OCI-LY7 (cell line): ENCODE results near the gene EPS8L1. TPM values are rescaled to one million over a fixed set of nuclear protein-coding genes. Genes with fewer than 3 reads are reported as not detected.

Source experiments
- BruUV-seq: library from RNA; stranded (reverse); fragments of 400-500 nt; replicated peaks from 2 replicates; lab custom pipeline; 2021; lab: Mats Ljungman, UMichigan
- CTCF ChIA-PET: fragments of 300-600 bp; sonication (Branson Sonifier 250); formaldehyde crosslinking; loops from one replicate; lab custom pipeline; 2022; ENCODE audit warnings: antibody characterized with exemption; ENCODE audit not compliant: unreplicated experiment; lab: Charles Lee
- POLR2A ChIA-PET: fragments of 300-600 bp; sonication (Branson Sonifier 250); formaldehyde crosslinking; loops from one replicate; lab custom pipeline; 2022; ENCODE audit warnings: antibody characterized with exemption; lab: Charles Lee
- DNase-seq: peaks from one replicate; pipeline ENCODE4 v3.0.0-alpha.2; 2015; ENCODE audit warnings: low spot score
- H2AFZ ChIP-seq: fragments of 200-600 bp; sonication (generic), shearing (Covaris generic); 2 replicates; pipeline ENCODE4 v1.6.1; 2014; ENCODE audit warnings: mild to moderate bottlenecking, antibody characterized with exemption, low read length, moderate library complexity
- H3K27ac ChIP-seq: fragments of 200-600 bp; sonication (generic); 2 replicates; pipeline ENCODE4 v1.5.1; 2014; ENCODE audit warnings: mixed run types, low read depth, mild to moderate bottlenecking, moderate library complexity, low read length, inconsistent platforms; ENCODE audit not compliant: poor library complexity, severe bottlenecking
- H3K36me3 ChIP-seq: fragments of 200-600 bp; sonication (generic); 2 replicates; pipeline ENCODE4 v1.6.1; 2014; ENCODE audit warnings: mild to moderate bottlenecking, antibody characterized with exemption, low read length, moderate library complexity, mixed read lengths; ENCODE audit not compliant: insufficient read depth
- H3K4me1 ChIP-seq: fragments of 200-600 bp; sonication (generic); 2 replicates; pipeline ENCODE4 v1.5.1; 2014; ENCODE audit warnings: mild to moderate bottlenecking, low read length; ENCODE audit not compliant: insufficient read depth, poor library complexity, severe bottlenecking
- H3K4me2 ChIP-seq: fragments of 200-600 bp; sonication (generic); 2 replicates; pipeline ENCODE4 v1.6.1; 2014; ENCODE audit warnings: mild to moderate bottlenecking, low read length
- H3K4me3 ChIP-seq: fragments of 200-600 bp; sonication (generic); 2 replicates; pipeline ENCODE4 v1.5.1; 2014; ENCODE audit warnings: mild to moderate bottlenecking, low read depth, low read length; ENCODE audit not compliant: poor library complexity, severe bottlenecking
- H3K79me2 ChIP-seq: fragments of 200-600 bp; sonication (generic); 2 replicates; pipeline ENCODE4 v1.6.1; 2016; ENCODE audit warnings: low read depth, mild to moderate bottlenecking, low read length, moderate library complexity, mixed read lengths; ENCODE audit not compliant: insufficient read depth
- H3K9me2 ChIP-seq: fragments of 200-600 bp; sonication (generic); 2 replicates; pipeline ENCODE4 v1.6.1; 2016; ENCODE audit warnings: mild to moderate bottlenecking, low read length, mixed read lengths; ENCODE audit not compliant: insufficient read depth
- H3K9me3 ChIP-seq: fragments of 200-600 bp; sonication (generic); 2 replicates; pipeline ENCODE4 v1.6.1; 2014; ENCODE audit warnings: mild to moderate bottlenecking, mixed run types, low read length, mixed read lengths
- H4K20me1 ChIP-seq: fragments of 200-600 bp; sonication (generic); 2 replicates; pipeline ENCODE4 v1.6.1; 2014; ENCODE audit warnings: mild to moderate bottlenecking, antibody characterized with exemption, low read length, moderate library complexity, mixed read lengths; ENCODE audit not compliant: insufficient read depth
- EZH2phosphoT487 ChIP-seq: fragments of 200-600 bp; sonication (generic); IDR thresholded peaks from 2 replicates; pipeline ENCODE4 v1.6.1; 2018; ENCODE audit warnings: low read depth, borderline replicate concordance, mild to moderate bottlenecking, mixed run types, antibody characterized with exemption, low read length, moderate library complexity, mixed read lengths
- intact Hi-C: fragments of 100-400 bp; cut with micrococcal nuclease; formaldehyde crosslinking; loops from one replicate; pipeline ENCODE4 v1.10.0; 2022; ENCODE audit not compliant: unreplicated experiment
- total RNA-seq, 2 experiments: library from RNA; depleted of rRNA in 1 of 2; stranded (reverse); fragments of >200 nt in 1 of 2; shearing (Covaris generic) in 1 of 2; gene quantifications; 2 replicates each; pipeline ENCODE4 v1.2.3, GENCODE V29; 2014 to 2022
- TF ChIP-seq, protein P1 (sequence below): fragments of 200-600 bp; sonication (generic); conservative IDR thresholded peaks from 2 replicates; pipeline ENCODE4 v1.5.1; 2014; ENCODE audit warnings: mild to moderate bottlenecking, antibody characterized with exemption, low read length, moderate library complexity, mixed read lengths

The EPS8L1 gene
- total RNA-seq, 2 experiments from 2014 or later = 11.1 to 12.5 TPM

DNA sequence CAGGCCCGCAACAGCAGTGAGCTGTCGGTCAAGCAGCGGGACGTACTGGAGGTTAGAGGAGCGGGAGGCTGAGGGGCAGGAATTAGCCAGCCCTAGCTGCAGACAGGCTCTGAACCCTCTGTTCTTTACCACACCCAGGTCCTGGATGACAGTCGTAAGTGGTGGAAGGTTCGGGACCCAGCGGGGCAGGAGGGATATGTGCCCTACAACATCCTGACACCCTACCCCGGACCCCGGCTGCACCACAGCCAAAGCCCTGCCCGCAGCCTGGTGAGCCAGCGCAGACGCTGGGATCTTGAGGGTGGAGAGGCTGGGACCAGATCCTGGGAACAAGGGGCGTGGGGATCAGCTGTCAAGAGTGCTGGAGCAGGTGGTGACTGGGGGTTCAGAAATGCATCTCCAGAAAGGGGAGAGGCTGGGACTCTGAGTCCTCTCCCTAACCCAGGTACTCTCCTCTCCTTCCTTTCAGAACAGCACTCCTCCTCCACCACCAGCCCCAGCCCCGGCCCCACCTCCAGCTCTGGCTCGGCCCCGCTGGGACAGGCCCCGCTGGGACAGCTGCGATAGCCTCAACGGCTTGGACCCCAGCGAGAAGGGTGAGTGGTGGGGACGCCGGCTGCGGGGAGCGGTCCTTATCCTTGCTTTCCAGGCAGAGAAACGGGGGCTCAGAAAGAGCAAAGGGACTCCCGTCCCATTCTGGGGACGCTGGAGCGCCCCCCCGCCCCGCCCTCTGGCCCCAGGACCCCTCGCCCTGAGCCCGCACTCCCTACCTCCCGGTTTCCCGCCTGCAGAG lies 10.4 kb downstream of the EPS8L1 start:
- Histone ChIP-seq H2AFZ (no peak overlapping the region), H3K4me3 (no peak overlapping the region), H3K79me2 (no peaks in the 10 kb centered on the region), H3K36me3 (peaks cover 44% of the 10 kb centered on the region), H3K9me3 (no peaks in the 10 kb centered on the region), H3K9me2 (no peaks in the 10 kb centered on the region), H3K4me2 (no peak overlapping the region), H3K4me1 (peaks cover 8% of the 10 kb centered on the region), H4K20me1 (no peaks in the 10 kb centered on the region), H3K27ac (no peak overlapping the region)
- intact Hi-C loops = no loop called here
- no TSS peak for BruUV-seq
- CTCF ChIA-PET = no interaction called here
- POLR2A ChIA-PET = no interaction called here
- TF ChIP-seq EZH2phosphoT487 = no peak
- TF ChIP-seq, protein P1, sequence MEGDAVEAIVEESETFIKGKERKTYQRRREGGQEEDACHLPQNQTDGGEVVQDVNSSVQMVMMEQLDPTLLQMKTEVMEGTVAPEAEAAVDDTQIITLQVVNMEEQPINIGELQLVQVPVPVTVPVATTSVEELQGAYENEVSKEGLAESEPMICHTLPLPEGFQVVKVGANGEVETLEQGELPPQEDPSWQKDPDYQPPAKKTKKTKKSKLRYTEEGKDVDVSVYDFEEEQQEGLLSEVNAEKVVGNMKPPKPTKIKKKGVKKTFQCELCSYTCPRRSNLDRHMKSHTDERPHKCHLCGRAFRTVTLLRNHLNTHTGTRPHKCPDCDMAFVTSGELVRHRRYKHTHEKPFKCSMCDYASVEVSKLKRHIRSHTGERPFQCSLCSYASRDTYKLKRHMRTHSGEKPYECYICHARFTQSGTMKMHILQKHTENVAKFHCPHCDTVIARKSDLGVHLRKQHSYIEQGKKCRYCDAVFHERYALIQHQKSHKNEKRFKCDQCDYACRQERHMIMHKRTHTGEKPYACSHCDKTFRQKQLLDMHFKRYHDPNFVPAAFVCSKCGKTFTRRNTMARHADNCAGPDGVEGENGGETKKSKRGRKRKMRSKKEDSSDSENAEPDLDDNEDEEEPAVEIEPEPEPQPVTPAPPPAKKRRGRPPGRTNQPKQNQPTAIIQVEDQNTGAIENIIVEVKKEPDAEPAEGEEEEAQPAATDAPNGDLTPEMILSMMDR = no peak
- DNase-seq = no peak

DNA sequence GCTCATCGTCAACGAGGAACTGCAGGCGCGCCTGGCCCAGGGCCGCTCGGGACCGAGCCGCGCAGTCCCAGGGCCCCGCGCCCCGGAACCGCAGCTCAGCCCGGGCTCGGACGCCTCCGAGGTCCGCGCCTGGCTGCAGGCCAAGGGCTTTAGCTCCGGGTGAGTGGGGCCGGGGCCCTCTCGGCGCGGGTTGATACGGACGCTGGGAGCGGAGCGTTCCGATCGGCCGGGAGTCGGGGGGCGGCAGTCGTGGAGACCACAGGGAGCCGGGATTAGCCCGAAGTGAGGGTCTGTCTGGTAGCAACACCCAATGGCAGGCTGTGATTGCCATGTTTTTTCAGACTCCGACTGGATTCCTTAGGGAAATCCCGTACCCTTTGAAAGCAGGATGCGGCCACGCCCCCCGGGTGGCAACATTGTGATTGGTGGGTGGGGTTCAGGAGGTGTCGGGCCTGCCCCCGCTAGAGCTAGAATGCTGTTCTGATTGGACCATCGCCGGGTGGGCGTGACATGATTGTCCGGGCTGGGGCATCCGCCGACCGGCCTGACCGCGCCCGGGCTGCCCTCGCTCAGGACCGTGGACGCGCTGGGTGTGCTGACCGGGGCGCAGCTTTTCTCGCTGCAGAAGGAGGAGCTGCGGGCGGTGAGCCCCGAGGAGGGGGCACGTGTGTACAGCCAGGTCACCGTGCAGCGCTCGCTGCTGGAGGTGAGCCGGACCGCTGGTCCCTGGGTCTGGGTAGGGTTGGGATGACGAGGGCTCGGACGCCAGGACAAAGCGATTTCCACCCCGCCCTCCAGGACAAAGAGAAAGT lies 11.3 kb downstream of the EPS8L1 start:
- Histone ChIP-seq H3K27ac (no peak overlapping the region), H3K9me2 (no peaks in the 10 kb centered on the region), H3K4me3 (no peak overlapping the region), H3K4me2 (no peak overlapping the region), H3K9me3 (no peaks in the 10 kb centered on the region), H2AFZ (no peak overlapping the region), H3K36me3 (peaks cover 52% of the 10 kb centered on the region), H3K79me2 (no peaks in the 10 kb centered on the region), H3K4me1 (peaks cover 3% of the 10 kb centered on the region), H4K20me1 (no peaks in the 10 kb centered on the region)
- TF ChIP-seq, protein P1 = no peak
- TF ChIP-seq EZH2phosphoT487 = no peak
- intact Hi-C loops = no loop called here
- POLR2A ChIA-PET = no interaction called here
- no TSS peak for BruUV-seq
- DNase-seq = no peak
- CTCF ChIA-PET = no interaction called here
